ENCODE results near the gene SLC35E3. TPM values are rescaled to one million over a fixed set of nuclear protein-coding genes. Genes with fewer than 3 reads are reported as not detected.

Gene SLC35E3
- total RNA-seq, 1 experiment from 2014 or later: 4.9 TPM

- Histone ChIP-seq H3K4me2 (ENCODE audit: low read length) (no peak overlapping the region), H3K9me2 (ENCODE audit: insufficient read depth) (no peaks in the 10 kb centered on the region), H2AFZ (ENCODE audit: low read depth, low read length, poor library complexity, severe bottlenecking) (no peak overlapping the region), H3K79me2 (ENCODE audit: insufficient read depth, low read length) (no peaks in the 10 kb centered on the region), H3K27ac (ENCODE audit: low read depth, low read length) (no peak overlapping the region), H3K36me3 (ENCODE audit: control insufficient read depth in 1 of 2, insufficient read depth in 2 of 2, low read length in 2 of 2) (peaks cover 17 to 48% of the 10 kb centered on the region in 2 experiments), H3K27me3 (ENCODE audit: insufficient read depth, low read length) (no peaks in the 10 kb centered on the region), H3K4me1 (ENCODE audit: control insufficient read depth in 1 of 2, insufficient read depth in 2 of 2, low read length in 2 of 2) (no peaks in the 10 kb centered on the region), H4K20me1 (ENCODE audit: insufficient read depth) (no peaks in the 10 kb centered on the region), H3K9me3 (ENCODE audit: control insufficient read depth in 1 of 2, insufficient read depth in 1 of 2, low read depth in 1 of 2, low read length in 2 of 2) (no peaks in the 10 kb centered on the region), H3K4me3 (replicated peaks in 1 of 2; ENCODE audit: low read depth in 1 of 2, low read length in 2 of 2) (no peak overlapping the region), H3K9ac (ENCODE audit: low read length) (no peak overlapping the region)
- TF ChIP-seq EZH2 (IDR thresholded peaks at IDR 0.05): no peak
- TF ChIP-seq POLR2AphosphoS5 (IDR thresholded peaks at IDR 0.05; ENCODE audit: low read depth, low read length): no peak
- TF ChIP-seq CEBPB (IDR thresholded peaks at IDR 0.05; ENCODE audit: low read depth): no peak
- no peak for TF ChIP-seq EZH2phosphoT487 (IDR thresholded peaks at IDR 0.05; ENCODE audit: borderline replicate concordance)
- TF ChIP-seq ZNF274 (IDR thresholded peaks at IDR 0.05; ENCODE audit: low read depth, low read length): no peak
- no peak for TF ChIP-seq ELF1 (IDR thresholded peaks at IDR 0.05; ENCODE audit: borderline replicate concordance, low read depth)
- TF ChIP-seq RAD21 (IDR thresholded peaks at IDR 0.05; ENCODE audit: low read depth): no peak
- TF ChIP-seq ZBTB33 (IDR thresholded peaks at IDR 0.05; ENCODE audit: extremely low read depth, insufficient replicate concordance, low read length): no peak
- no peak for TF ChIP-seq EGR1 (IDR thresholded peaks at IDR 0.05; ENCODE audit: low read depth)
- TF ChIP-seq ATF3 (IDR thresholded peaks at IDR 0.05): no peak
- no peak for TF ChIP-seq MAX (IDR thresholded peaks at IDR 0.05)
- TF ChIP-seq CTCF (IDR thresholded peaks at IDR 0.05 in 2 of 3, conservative IDR thresholded peaks at IDR 0.05 in 1 of 3; ENCODE audit: borderline replicate concordance in 1 of 3, insufficient read depth in 1 of 3, low read depth in 2 of 3, low read length in 2 of 3): no peak
- no peak for TF ChIP-seq SIN3A (IDR thresholded peaks at IDR 0.05; ENCODE audit: low read depth)
- no peak for TF ChIP-seq POLR2A (IDR thresholded peaks at IDR 0.05; ENCODE audit: borderline replicate concordance, extremely low read depth, insufficient read depth, insufficient read length)
- TF ChIP-seq JUND (IDR thresholded peaks at IDR 0.05): no peak
- TF ChIP-seq SRF (IDR thresholded peaks at IDR 0.05; ENCODE audit: low read depth): no peak
- no peak for TF ChIP-seq ZFX (IDR thresholded peaks at IDR 0.05)
- TF ChIP-seq FOSL1 (IDR thresholded peaks at IDR 0.05; ENCODE audit: low read depth): no peak
- no peak for TF ChIP-seq REST (IDR thresholded peaks at IDR 0.05; ENCODE audit: low read depth)
- TF ChIP-seq SP1 (IDR thresholded peaks at IDR 0.05; ENCODE audit: low read depth): no peak
- CTCF ChIA-PET: no interaction called here
- ATAC-seq (no peak), DNase-seq (ENCODE audit: low read depth, low spot score) (no peak)
- intact Hi-C loops (cut with micrococcal nuclease): no loop called here
- no TSS peak for BruUV-seq (replicated peaks)
- POLR2A ChIA-PET: no interaction called here
- RAD21 ChIA-PET (ENCODE audit: low non-redundant PET in 1 of 2, low total read pairs in 2 of 2, uncharacterized antibody in 2 of 2, unreplicated experiment in 2 of 2): no interaction called here
Measured at GRCh38 chr12:68727776-68728175, 18.2 kb upstream of the SLC35E3 start.

All from HCT116 (cell line).